Germinal center (tissue), 1 donor: ENCODE data around the gene HSDL2.
"Not testable (repeated sequence)": the region's sequence is repeated elsewhere in the genome, so short reads cannot be mapped to it uniquely, and the experiment has no call there.

Source experiments
- DNase-seq: peaks from one replicate; pipeline ENCODE4 v3.0.0; 2012; ENCODE audit warnings: mixed read lengths, low spot score

The HSDL2 gene

GRCh38 chr9:112501287-112501686 lies 121.4 kb downstream of the HSDL2 start:
- no peak for DNase-seq

GRCh38 chr9:112502175-112502946 lies 122.5 kb downstream of the HSDL2 start:
- no peak for DNase-seq

GRCh38 chr9:112503170-112503569 lies 123.3 kb downstream of the HSDL2 start:
- DNase-seq, result no peak

GRCh38 chr9:112505086-112505485 lies 125.2 kb downstream of the HSDL2 start:
- no peak for DNase-seq

- DNase-seq, result no peak
Observed at GRCh38 chr9:112505607-112506006, 125.7 kb downstream of the HSDL2 start.

- DNase-seq, result no peak
Observed at GRCh38 chr9:112506571-112506970, 126.7 kb downstream of the HSDL2 start.

GRCh38 chr9:112507001-112507680 lies 127.2 kb downstream of the HSDL2 start:
- DNase-seq, result no peak

- no peak for DNase-seq
Observed at GRCh38 chr9:112508377-112508776, 128.5 kb downstream of the HSDL2 start.

- DNase-seq, result not testable (repeated sequence)
Observed at GRCh38 chr9:112512377-112512776, 132.5 kb downstream of the HSDL2 start.

- no peak for DNase-seq
Observed at GRCh38 chr9:112516769-112517168, 136.9 kb downstream of the HSDL2 start.

GRCh38 chr9:112520069-112520468 lies 140.2 kb downstream of the HSDL2 start:
- no peak for DNase-seq

- DNase-seq, result no peak
Observed at GRCh38 chr9:112520656-112521055, 140.7 kb downstream of the HSDL2 start.
